ENCODE measurements around the gene IL24. TPM values are rescaled to one million over a fixed set of nuclear protein-coding genes. Genes with fewer than 3 reads are reported as not detected.

The IL24 gene
- total RNA-seq, 1 donor from 2014 or later, result not detected

- TF ChIP-seq, protein P1, sequence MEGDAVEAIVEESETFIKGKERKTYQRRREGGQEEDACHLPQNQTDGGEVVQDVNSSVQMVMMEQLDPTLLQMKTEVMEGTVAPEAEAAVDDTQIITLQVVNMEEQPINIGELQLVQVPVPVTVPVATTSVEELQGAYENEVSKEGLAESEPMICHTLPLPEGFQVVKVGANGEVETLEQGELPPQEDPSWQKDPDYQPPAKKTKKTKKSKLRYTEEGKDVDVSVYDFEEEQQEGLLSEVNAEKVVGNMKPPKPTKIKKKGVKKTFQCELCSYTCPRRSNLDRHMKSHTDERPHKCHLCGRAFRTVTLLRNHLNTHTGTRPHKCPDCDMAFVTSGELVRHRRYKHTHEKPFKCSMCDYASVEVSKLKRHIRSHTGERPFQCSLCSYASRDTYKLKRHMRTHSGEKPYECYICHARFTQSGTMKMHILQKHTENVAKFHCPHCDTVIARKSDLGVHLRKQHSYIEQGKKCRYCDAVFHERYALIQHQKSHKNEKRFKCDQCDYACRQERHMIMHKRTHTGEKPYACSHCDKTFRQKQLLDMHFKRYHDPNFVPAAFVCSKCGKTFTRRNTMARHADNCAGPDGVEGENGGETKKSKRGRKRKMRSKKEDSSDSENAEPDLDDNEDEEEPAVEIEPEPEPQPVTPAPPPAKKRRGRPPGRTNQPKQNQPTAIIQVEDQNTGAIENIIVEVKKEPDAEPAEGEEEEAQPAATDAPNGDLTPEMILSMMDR (IDR thresholded peaks at IDR 0.05; ENCODE audit: partially characterized antibody, unreplicated experiment), result no peak
- Mint-ChIP-seq H3K27ac (ENCODE audit: unreplicated experiment) (no peak overlapping the region), H3K36me3 (ENCODE audit: unreplicated experiment) (no peaks in the 10 kb centered on the region), H3K27me3 (ENCODE audit: unreplicated experiment) (no peaks in the 10 kb centered on the region), H3K4me3 (ENCODE audit: unreplicated experiment) (no peak overlapping the region), H3K9me3 (ENCODE audit: unreplicated experiment) (peaks cover 3% of the 10 kb centered on the region), H3K4me1 (ENCODE audit: low read depth, unreplicated experiment) (peaks cover 9% of the 10 kb centered on the region)
- no peak for DNase-seq
Measured at GRCh38 chr1:206898915-206899431, 1.7 kb downstream of the IL24 start.

DNA sequence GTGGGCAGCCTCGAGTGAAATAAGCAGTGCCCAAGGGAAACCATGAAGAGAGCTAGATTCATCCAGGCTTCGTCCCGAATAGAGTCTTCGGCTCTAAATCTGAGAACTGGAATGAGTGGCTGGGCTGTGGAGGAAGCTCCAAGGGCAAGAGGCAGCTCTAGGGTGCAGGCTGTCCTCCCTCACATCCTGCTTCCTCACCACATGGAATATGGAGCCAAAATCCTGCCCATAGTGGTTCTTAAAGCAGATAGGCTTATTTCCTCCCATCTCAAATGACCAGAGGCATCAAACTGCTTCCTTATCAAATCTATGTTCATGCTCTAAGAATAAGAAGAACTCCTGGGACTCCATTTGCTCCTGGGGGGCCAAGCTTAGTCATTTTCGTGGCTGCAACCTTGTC is 2.5 kb downstream of the IL24 start:
- no peak for DNase-seq
- peaks cover 9% of the 10 kb centered on the region for H3K4me1 Mint-ChIP-seq (ENCODE audit: low read depth, unreplicated experiment)
- H3K27ac Mint-ChIP-seq (ENCODE audit: unreplicated experiment), result no peak overlapping the region
- no peaks in the 10 kb centered on the region for H3K36me3 Mint-ChIP-seq (ENCODE audit: unreplicated experiment)
- no peaks in the 10 kb centered on the region for H3K27me3 Mint-ChIP-seq (ENCODE audit: unreplicated experiment)
- no peak overlapping the region for H3K4me3 Mint-ChIP-seq (ENCODE audit: unreplicated experiment)
- TF ChIP-seq, protein P1 (IDR thresholded peaks at IDR 0.05; ENCODE audit: partially characterized antibody, unreplicated experiment), result no peak
- H3K9me3 Mint-ChIP-seq (ENCODE audit: unreplicated experiment), result peaks cover 3% of the 10 kb centered on the region

GRCh38 chr1:206900149-206900548 is 2.9 kb downstream of the IL24 start:
- TF ChIP-seq, protein P1 (IDR thresholded peaks at IDR 0.05; ENCODE audit: partially characterized antibody, unreplicated experiment), result no peak
- Mint-ChIP-seq H3K27me3 (ENCODE audit: unreplicated experiment) (no peaks in the 10 kb centered on the region), H3K27ac (ENCODE audit: unreplicated experiment) (no peak overlapping the region), H3K4me1 (ENCODE audit: low read depth, unreplicated experiment) (peaks cover 9% of the 10 kb centered on the region), H3K9me3 (ENCODE audit: unreplicated experiment) (peaks cover 5% of the 10 kb centered on the region), H3K36me3 (ENCODE audit: unreplicated experiment) (no peaks in the 10 kb centered on the region), H3K4me3 (ENCODE audit: unreplicated experiment) (no peak overlapping the region)
- DNase-seq, result no peak

- Mint-ChIP-seq H3K4me1 (ENCODE audit: low read depth, unreplicated experiment) (no peaks in the 10 kb centered on the region), H3K27me3 (ENCODE audit: unreplicated experiment) (peaks cover 2% of the 10 kb centered on the region), H3K9me3 (ENCODE audit: unreplicated experiment) (peaks cover 5% of the 10 kb centered on the region), H3K4me3 (ENCODE audit: unreplicated experiment) (no peak overlapping the region), H3K36me3 (ENCODE audit: unreplicated experiment) (no peaks in the 10 kb centered on the region), H3K27ac (ENCODE audit: unreplicated experiment) (no peak overlapping the region)
- DNase-seq, result no peak
- TF ChIP-seq, protein P1 (IDR thresholded peaks at IDR 0.05; ENCODE audit: partially characterized antibody, unreplicated experiment), result no peak
Measured at GRCh38 chr1:206901944-206902343, 4.7 kb downstream of the IL24 start.

DNA sequence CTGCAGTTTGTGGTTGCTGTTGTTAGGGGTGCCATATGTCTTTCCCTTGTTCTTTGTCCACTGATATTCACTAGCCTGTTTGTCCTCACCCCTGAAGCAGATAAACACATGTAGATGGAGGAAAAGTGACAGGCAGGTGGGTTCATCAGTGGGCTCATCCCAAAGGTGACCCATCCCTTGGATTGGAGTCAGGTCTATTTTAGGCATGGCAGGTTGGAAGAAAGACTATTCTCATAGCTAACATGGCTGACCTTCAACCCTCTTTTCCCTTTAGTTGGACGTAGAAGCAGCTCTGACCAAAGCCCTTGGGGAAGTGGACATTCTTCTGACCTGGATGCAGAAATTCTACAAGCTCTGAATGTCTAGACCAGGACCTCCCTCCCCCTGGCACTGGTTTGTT is 5.5 kb downstream of the IL24 start:
- Mint-ChIP-seq H3K9me3 (ENCODE audit: unreplicated experiment) (peaks cover 3% of the 10 kb centered on the region), H3K27me3 (ENCODE audit: unreplicated experiment) (peaks cover 4% of the 10 kb centered on the region), H3K36me3 (ENCODE audit: unreplicated experiment) (no peaks in the 10 kb centered on the region), H3K4me3 (ENCODE audit: unreplicated experiment) (no peak overlapping the region), H3K27ac (ENCODE audit: unreplicated experiment) (no peak overlapping the region), H3K4me1 (ENCODE audit: low read depth, unreplicated experiment) (no peaks in the 10 kb centered on the region)
- TF ChIP-seq, protein P1 (IDR thresholded peaks at IDR 0.05; ENCODE audit: partially characterized antibody, unreplicated experiment), result no peak
- DNase-seq, result no peak
